HCT116 (cell line): Measurements from ENCODE around the gene APLN. TPM values are rescaled to one million over a fixed set of nuclear protein-coding genes. Genes with fewer than 3 reads are reported as not detected.

Experiments used
- ATAC-seq: fragments of 200-7000 bp; cut with Tn5 transposase; 2 replicates; pipeline ENCODE4 v1.9.1; 2020; ENCODE audit warnings: mild to moderate bottlenecking, moderate library complexity
- BruUV-seq: library from RNA; stranded (reverse); fragments of 400-500 nt; replicated peaks from 2 replicates; lab custom pipeline; 2021; lab: Mats Ljungman, UMichigan
- CTCF ChIA-PET: fragments of 300-600 bp; sonication (Branson Sonifier 250); formaldehyde crosslinking; loops from one replicate; lab custom pipeline; 2021; ENCODE audit warnings: antibody characterized with exemption; lab: Charles Lee
- POLR2A ChIA-PET: fragments of 300-600, 350-600 bp; sonication (Branson Sonifier 250); formaldehyde crosslinking; loops from one replicate; lab custom pipeline; 2021; ENCODE audit warnings: antibody characterized with exemption; lab: Charles Lee
- RAD21 ChIA-PET, 2 experiments: fragments of 300-600 bp; sonication (Branson Sonifier 250); formaldehyde crosslinking; loops; one replicate each; lab custom pipeline; 2023; ENCODE audit warnings: low total read pairs in 2 of 2; ENCODE audit not compliant: uncharacterized antibody in 2 of 2, unreplicated experiment in 2 of 2, low non-redundant PET in 1 of 2; lab: Charles Lee
- DNase-seq: peaks from one replicate; pipeline ENCODE4 v3.0.0-alpha.2; 2010; ENCODE audit warnings: low read depth, low spot score
- H2AFZ ChIP-seq: fragments of 200-600 bp; shearing (Covaris generic), sonication (generic); 2 replicates; pipeline ENCODE4 v1.6.1; 2017; ENCODE audit warnings: low read depth, mixed run types, mixed read lengths, antibody characterized with exemption, low read length; ENCODE audit not compliant: poor library complexity, severe bottlenecking
- H3K27ac ChIP-seq: 2 replicates; pipeline ENCODE4 v1.5.1; 2012; ENCODE audit warnings: low read depth, low read length
- H3K27me3 ChIP-seq: fragments of 200-600 bp; sonication (generic); 2 replicates; pipeline ENCODE4 v1.6.1; 2016; ENCODE audit warnings: mixed run types, low read length, mixed read lengths; ENCODE audit not compliant: insufficient read depth
- H3K36me3 ChIP-seq, 2 experiments: fragments of 200-500 bp in 1 of 2; fragments of 200-600 bp in 1 of 2; sonication (Bioruptor generic) in 1 of 2; sonication (generic) in 1 of 2; 2 replicates each; pipeline versions ENCODE4 v1.5.1 to v1.6.1; 2014 to 2016; ENCODE audit warnings: low read length in 2 of 2, inconsistent platforms in 1 of 2, mixed read lengths in 1 of 2, mixed run types in 1 of 2; ENCODE audit not compliant: insufficient read depth in 2 of 2, control insufficient read depth in 1 of 2
- H3K4me1 ChIP-seq, 2 experiments: fragments of 200-600 bp in 1 of 2; sonication (generic) in 1 of 2; 2 replicates each; pipeline versions ENCODE4 v1.5.1 to v1.6.1; 2012 to 2017; ENCODE audit warnings: low read length in 2 of 2, inconsistent platforms in 1 of 2, mild to moderate bottlenecking in 1 of 2, mixed read lengths in 1 of 2, mixed run types in 1 of 2, moderate library complexity in 1 of 2; ENCODE audit not compliant: insufficient read depth in 2 of 2, control insufficient read depth in 1 of 2
- H3K4me2 ChIP-seq: fragments of 200-600 bp; sonication (generic); 2 replicates; pipeline ENCODE4 v1.6.1; 2017; ENCODE audit warnings: mixed run types, low read length, mixed read lengths
- H3K4me3 ChIP-seq, 2 experiments: fragments of 200-600 bp in 1 of 2; sonication (generic) in 1 of 2; replicated peaks in 1 of 2; 2 replicates each; pipeline ENCODE4 v1.5.1; 2011 to 2016; ENCODE audit warnings: low read length in 2 of 2, control low read depth in 1 of 2, low read depth in 1 of 2, mild to moderate bottlenecking in 1 of 2, mixed read lengths in 1 of 2, mixed run types in 1 of 2
- H3K79me2 ChIP-seq: fragments of 200-600 bp; sonication (generic); 2 replicates; pipeline ENCODE4 v1.6.1; 2017; ENCODE audit warnings: mild to moderate bottlenecking, mixed run types, low read length, moderate library complexity, mixed read lengths; ENCODE audit not compliant: insufficient read depth
- H3K9ac ChIP-seq: fragments of 200-600 bp; sonication (generic); 2 replicates; pipeline ENCODE4 v1.6.1; 2016; ENCODE audit warnings: low read length, mixed read lengths
- H3K9me2 ChIP-seq: fragments of 200-600 bp; sonication (generic), shearing (Covaris generic); 2 replicates; pipeline ENCODE4 v1.6.1; 2017; ENCODE audit warnings: mixed run types, mild to moderate bottlenecking, moderate library complexity; ENCODE audit not compliant: insufficient read depth
- H3K9me3 ChIP-seq, 2 experiments: fragments of 200-500 bp in 1 of 2; fragments of 200-600 bp in 1 of 2; sonication (Bioruptor generic) in 1 of 2; sonication (generic) in 1 of 2; 2 replicates each; pipeline ENCODE4 v1.6.1; 2014 to 2017; ENCODE audit warnings: low read length in 2 of 2, mixed read lengths in 2 of 2, inconsistent platforms in 1 of 2, low read depth in 1 of 2, mild to moderate bottlenecking in 1 of 2, mixed run types in 1 of 2, moderate library complexity in 1 of 2; ENCODE audit not compliant: control insufficient read depth in 1 of 2, insufficient read depth in 1 of 2
- H4K20me1 ChIP-seq: fragments of 200-600 bp; sonication (generic), shearing (Covaris generic); 2 replicates; pipeline ENCODE4 v1.6.1; 2017; ENCODE audit warnings: mixed run types, mild to moderate bottlenecking, moderate library complexity; ENCODE audit not compliant: insufficient read depth
- EGR1 ChIP-seq: IDR thresholded peaks from 2 replicates; pipeline ENCODE4 v1.6.1; 2012; ENCODE audit warnings: low read depth
- ELF1 ChIP-seq: IDR thresholded peaks from 2 replicates; pipeline ENCODE4 v1.6.1; 2012; ENCODE audit warnings: low read depth, borderline replicate concordance
- EZH2phosphoT487 ChIP-seq: fragments of 200-600 bp; IDR thresholded peaks from 2 replicates; pipeline ENCODE4 v1.6.1; 2018; ENCODE audit warnings: antibody characterized with exemption, borderline replicate concordance
- POLR2AphosphoS5 ChIP-seq: IDR thresholded peaks from 2 replicates; pipeline ENCODE4 v1.6.1; 2011; ENCODE audit warnings: mild to moderate bottlenecking, low read depth, low read length, moderate library complexity
- RAD21 ChIP-seq: IDR thresholded peaks from 2 replicates; pipeline ENCODE4 v1.6.1; 2012; ENCODE audit warnings: low read depth, mild to moderate bottlenecking
- SIN3A ChIP-seq: IDR thresholded peaks from 2 replicates; pipeline ENCODE4 v1.6.1; 2012; ENCODE audit warnings: low read depth
- SRF ChIP-seq: IDR thresholded peaks from 2 replicates; pipeline ENCODE4 v1.6.1; 2012; ENCODE audit warnings: low read depth
- TCF7L2 ChIP-seq: IDR thresholded peaks from 2 replicates; pipeline ENCODE4 v1.7.0; 2011; ENCODE audit warnings: borderline replicate concordance, inconsistent platforms; ENCODE audit not compliant: insufficient read depth, insufficient read length; ENCODE audit errors: extremely low read depth
- YY1 ChIP-seq: IDR thresholded peaks from 2 replicates; pipeline ENCODE4 v1.6.1; 2011; ENCODE audit warnings: low read length, low read depth, moderate library complexity, mild to moderate bottlenecking; ENCODE audit not compliant: insufficient replicate concordance; ENCODE audit errors: extremely low read depth
- ZFX ChIP-seq: fragments of 450-650 bp; IDR thresholded peaks from 2 replicates; pipeline ENCODE4 v1.6.1; 2017
- ZNF274 ChIP-seq: fragments of 200-500 bp; sonication (Bioruptor generic); IDR thresholded peaks from 2 replicates; pipeline ENCODE4 v1.6.1; 2014; ENCODE audit warnings: mild to moderate bottlenecking, low read depth, low read length, inconsistent platforms
- intact Hi-C: fragments of 100-400 bp; cut with micrococcal nuclease; formaldehyde crosslinking; loops from 2 replicates; pipeline ENCODE4 v1.10.0; 2022
- total RNA-seq: library from RNA; stranded (reverse); gene quantifications from one replicate; pipeline ENCODE4 v1.2.1, GENCODE V29; 2021; ENCODE audit not compliant: unreplicated experiment
- TF ChIP-seq, protein P1 (sequence below): IDR thresholded peaks from 2 replicates; pipeline ENCODE4 v1.6.1; 2012
- TF ChIP-seq, protein P2 (sequence below): IDR thresholded peaks from 2 replicates; pipeline ENCODE4 v1.6.1; 2011; ENCODE audit warnings: mild to moderate bottlenecking, low read length, moderate library complexity; ENCODE audit not compliant: insufficient replicate concordance; ENCODE audit errors: extremely low read depth
- TF ChIP-seq, protein P3 (sequence below): IDR thresholded peaks from 2 replicates; pipeline ENCODE4 v1.6.1; 2012; ENCODE audit warnings: low read depth

APLN gene
- total RNA-seq, 1 experiment from 2014 or later = 0.22 TPM

GRCh38 chrX:129663171-129663570, 8.4 kb upstream of the APLN start:
- H3K27ac ChIP-seq = no peak overlapping the region
- intact Hi-C loops = no loop called here
- no peak overlapping the region for H3K9ac ChIP-seq
- no peak overlapping the region for H2AFZ ChIP-seq
- ChIA-PET POLR2A (no interaction called here), CTCF (no interaction called here), RAD21 (no interaction called here)
- DNase-seq = no peak
- TF ChIP-seq EZH2phosphoT487 (no peak), SRF (no peak), SIN3A (no peak), EGR1 (no peak), ZFX (no peak), POLR2AphosphoS5 (no peak)
- TF ChIP-seq, protein P1, sequence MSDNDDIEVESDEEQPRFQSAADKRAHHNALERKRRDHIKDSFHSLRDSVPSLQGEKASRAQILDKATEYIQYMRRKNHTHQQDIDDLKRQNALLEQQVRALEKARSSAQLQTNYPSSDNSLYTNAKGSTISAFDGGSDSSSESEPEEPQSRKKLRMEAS = no peak
- no peaks in the 10 kb centered on the region for H4K20me1 ChIP-seq
- no peaks in the 10 kb centered on the region for H3K79me2 ChIP-seq
- no peak overlapping the region for H3K4me3 ChIP-seq
- no peaks in the 10 kb centered on the region for H3K27me3 ChIP-seq
- no peaks in the 10 kb centered on the region for H3K9me3 ChIP-seq
- no peaks in the 10 kb centered on the region for H3K9me2 ChIP-seq
- H3K36me3 ChIP-seq = no peaks in the 10 kb centered on the region
- H3K4me1 ChIP-seq = peaks cover 5 to 21% of the 10 kb centered on the region in 2 experiments; a peak in 3 of 4 replicates
- BruUV-seq = no TSS peak
- no peak overlapping the region for H3K4me2 ChIP-seq
- ATAC-seq = no peak

DNA sequence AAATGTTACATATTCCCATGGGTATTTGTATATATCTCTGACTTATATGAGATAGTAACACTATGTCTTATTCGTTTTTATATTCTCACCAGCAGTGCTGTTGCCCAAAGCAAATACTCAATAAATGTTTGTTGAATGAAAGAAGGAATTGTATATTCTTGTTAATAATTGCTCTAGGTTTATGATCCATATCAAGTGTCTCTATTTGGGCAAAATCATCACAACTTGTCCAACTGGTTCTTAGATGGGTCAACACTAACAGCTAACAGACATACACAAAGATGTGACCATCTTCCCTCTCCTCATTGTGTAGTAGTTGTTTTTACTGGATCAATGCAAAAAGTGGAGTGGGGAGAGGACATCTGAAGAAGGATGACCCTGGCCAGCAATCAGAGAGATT, 6.6 kb upstream of the APLN start:
- peaks cover under 1 to 10% of the 10 kb centered on the region in 2 experiments; a peak in 2 of 4 replicates for H3K4me1 ChIP-seq
- RAD21 ChIA-PET = no interaction called here
- DNase-seq (no peak), ATAC-seq (no peak)
- no peaks in the 10 kb centered on the region for H4K20me1 ChIP-seq
- H3K36me3 ChIP-seq = no peaks in the 10 kb centered on the region
- CTCF ChIA-PET = no interaction called here
- intact Hi-C loops = no loop called here
- H3K9me3 ChIP-seq = no peaks in the 10 kb centered on the region
- H3K9me2 ChIP-seq = no peaks in the 10 kb centered on the region
- POLR2A ChIA-PET = no interaction called here
- H3K9ac ChIP-seq = no peak overlapping the region
- TF ChIP-seq ZFX (no peak), RAD21 (no peak), ELF1 (no peak), TCF7L2 (no peak), POLR2AphosphoS5 (no peak), YY1 (no peak), ZNF274 (no peak)
- TF ChIP-seq, protein P2, sequence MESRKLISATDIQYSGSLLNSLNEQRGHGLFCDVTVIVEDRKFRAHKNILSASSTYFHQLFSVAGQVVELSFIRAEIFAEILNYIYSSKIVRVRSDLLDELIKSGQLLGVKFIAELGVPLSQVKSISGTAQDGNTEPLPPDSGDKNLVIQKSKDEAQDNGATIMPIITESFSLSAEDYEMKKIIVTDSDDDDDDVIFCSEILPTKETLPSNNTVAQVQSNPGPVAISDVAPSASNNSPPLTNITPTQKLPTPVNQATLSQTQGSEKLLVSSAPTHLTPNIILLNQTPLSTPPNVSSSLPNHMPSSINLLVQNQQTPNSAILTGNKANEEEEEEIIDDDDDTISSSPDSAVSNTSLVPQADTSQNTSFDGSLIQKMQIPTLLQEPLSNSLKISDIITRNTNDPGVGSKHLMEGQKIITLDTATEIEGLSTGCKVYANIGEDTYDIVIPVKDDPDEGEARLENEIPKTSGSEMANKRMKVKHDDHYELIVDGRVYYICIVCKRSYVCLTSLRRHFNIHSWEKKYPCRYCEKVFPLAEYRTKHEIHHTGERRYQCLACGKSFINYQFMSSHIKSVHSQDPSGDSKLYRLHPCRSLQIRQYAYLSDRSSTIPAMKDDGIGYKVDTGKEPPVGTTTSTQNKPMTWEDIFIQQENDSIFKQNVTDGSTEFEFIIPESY = no peak
- TF ChIP-seq, protein P3, sequence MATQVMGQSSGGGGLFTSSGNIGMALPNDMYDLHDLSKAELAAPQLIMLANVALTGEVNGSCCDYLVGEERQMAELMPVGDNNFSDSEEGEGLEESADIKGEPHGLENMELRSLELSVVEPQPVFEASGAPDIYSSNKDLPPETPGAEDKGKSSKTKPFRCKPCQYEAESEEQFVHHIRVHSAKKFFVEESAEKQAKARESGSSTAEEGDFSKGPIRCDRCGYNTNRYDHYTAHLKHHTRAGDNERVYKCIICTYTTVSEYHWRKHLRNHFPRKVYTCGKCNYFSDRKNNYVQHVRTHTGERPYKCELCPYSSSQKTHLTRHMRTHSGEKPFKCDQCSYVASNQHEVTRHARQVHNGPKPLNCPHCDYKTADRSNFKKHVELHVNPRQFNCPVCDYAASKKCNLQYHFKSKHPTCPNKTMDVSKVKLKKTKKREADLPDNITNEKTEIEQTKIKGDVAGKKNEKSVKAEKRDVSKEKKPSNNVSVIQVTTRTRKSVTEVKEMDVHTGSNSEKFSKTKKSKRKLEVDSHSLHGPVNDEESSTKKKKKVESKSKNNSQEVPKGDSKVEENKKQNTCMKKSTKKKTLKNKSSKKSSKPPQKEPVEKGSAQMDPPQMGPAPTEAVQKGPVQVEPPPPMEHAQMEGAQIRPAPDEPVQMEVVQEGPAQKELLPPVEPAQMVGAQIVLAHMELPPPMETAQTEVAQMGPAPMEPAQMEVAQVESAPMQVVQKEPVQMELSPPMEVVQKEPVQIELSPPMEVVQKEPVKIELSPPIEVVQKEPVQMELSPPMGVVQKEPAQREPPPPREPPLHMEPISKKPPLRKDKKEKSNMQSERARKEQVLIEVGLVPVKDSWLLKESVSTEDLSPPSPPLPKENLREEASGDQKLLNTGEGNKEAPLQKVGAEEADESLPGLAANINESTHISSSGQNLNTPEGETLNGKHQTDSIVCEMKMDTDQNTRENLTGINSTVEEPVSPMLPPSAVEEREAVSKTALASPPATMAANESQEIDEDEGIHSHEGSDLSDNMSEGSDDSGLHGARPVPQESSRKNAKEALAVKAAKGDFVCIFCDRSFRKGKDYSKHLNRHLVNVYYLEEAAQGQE = no peak
- TF ChIP-seq, all 23 proteins: peak for 0
- no peaks in the 10 kb centered on the region for H3K79me2 ChIP-seq
- H3K4me2 ChIP-seq = no peak overlapping the region
- no peak overlapping the region for H2AFZ ChIP-seq
- H3K27ac ChIP-seq = no peak overlapping the region
- no peaks in the 10 kb centered on the region for H3K27me3 ChIP-seq
- BruUV-seq = no TSS peak
- H3K4me3 ChIP-seq = no peak overlapping the region
